ENCODE measurements around the gene STK11. TPM values are rescaled to one million over a fixed set of nuclear protein-coding genes. Genes with fewer than 3 reads are reported as not detected.

Gene STK11
- total and polyA plus RNA-seq, 10 donors = 44.0 to 107 (median 74.5) TPM

DNA sequence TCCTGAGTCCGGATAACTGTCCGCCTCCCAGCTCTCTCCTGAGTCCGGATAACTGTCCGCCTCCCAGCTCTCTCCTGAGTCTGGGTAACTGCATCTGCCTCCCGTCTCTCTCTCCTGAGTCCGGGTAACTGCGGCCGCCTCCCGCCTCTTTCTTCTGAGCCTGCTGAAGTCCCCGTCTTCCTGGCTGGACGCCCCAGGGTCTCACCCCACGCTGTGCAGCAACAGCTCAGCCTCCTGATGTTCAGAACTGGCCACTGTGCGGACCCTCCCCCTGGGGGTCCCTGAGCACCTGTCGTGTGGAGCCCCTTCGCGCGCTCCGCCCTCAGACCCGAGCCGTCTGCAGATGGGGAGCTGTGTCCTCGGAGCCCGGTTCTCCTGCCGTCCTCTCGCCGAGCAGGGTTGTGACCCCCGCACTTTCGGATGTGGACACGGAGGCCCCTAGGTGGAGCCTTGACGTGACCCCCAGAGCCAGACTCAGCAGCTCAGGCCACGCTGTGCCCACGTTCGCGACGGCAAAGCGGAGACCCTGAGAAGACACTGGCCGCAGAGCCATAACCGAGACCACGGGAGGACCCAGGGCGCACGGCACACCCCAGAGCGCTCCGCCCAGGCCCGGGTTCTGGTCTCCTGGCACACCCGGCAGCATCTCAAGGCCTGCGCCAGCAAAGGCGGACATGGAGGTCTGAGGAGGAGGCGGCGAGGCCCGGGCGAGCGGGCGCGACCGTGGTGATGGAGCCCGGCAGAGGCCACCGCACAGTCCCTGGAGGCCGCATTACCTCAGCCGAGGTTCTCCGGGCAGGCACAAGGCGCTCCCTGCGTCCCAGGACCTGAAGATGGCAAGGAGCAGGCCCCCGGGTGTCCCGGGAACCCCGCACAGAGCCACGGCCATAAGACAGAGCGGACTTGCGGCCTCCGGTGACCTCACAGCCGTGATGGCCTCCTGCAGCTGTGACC lies 47.4 kb upstream of the STK11 start:
- peak in 1 of 3 donors; percentile 32 for TF ChIP-seq POLR2AphosphoS5 (IDR thresholded peaks at IDR 0.05)
- TF ChIP-seq, protein P1, sequence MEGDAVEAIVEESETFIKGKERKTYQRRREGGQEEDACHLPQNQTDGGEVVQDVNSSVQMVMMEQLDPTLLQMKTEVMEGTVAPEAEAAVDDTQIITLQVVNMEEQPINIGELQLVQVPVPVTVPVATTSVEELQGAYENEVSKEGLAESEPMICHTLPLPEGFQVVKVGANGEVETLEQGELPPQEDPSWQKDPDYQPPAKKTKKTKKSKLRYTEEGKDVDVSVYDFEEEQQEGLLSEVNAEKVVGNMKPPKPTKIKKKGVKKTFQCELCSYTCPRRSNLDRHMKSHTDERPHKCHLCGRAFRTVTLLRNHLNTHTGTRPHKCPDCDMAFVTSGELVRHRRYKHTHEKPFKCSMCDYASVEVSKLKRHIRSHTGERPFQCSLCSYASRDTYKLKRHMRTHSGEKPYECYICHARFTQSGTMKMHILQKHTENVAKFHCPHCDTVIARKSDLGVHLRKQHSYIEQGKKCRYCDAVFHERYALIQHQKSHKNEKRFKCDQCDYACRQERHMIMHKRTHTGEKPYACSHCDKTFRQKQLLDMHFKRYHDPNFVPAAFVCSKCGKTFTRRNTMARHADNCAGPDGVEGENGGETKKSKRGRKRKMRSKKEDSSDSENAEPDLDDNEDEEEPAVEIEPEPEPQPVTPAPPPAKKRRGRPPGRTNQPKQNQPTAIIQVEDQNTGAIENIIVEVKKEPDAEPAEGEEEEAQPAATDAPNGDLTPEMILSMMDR (IDR thresholded peaks at IDR 0.05 in 8 of 11, conservative IDR thresholded peaks at IDR 0.05 in 3 of 11) = no peak
- Histone ChIP-seq H3K36me3 (peaks cover 0 to 63% (median 20%) of the 10 kb centered on the region in 6 donors), H3K27me3 (replicated peaks in 1 of 7) (no peaks in the 10 kb centered on the region), H3K27ac (peak overlapping the region in 3 of 8 donors; percentile 17 to 95 (median 93)), H3K4me1 (peaks cover 18 to 94% (median 66%) of the 10 kb centered on the region in 6 donors), H3K9me3 (no peaks in the 10 kb centered on the region), H3K4me3 (no peak overlapping the region)
- 90 to 97% (median 95%) methylated on average over 50 to 69 of the region's 69 CpGs for WGBS, 5 donors
- DNase-seq = no peak
- intact Hi-C loops (cut with DNase I; ENCODE audit: low total_unique reads) = no loop called here

DNA sequence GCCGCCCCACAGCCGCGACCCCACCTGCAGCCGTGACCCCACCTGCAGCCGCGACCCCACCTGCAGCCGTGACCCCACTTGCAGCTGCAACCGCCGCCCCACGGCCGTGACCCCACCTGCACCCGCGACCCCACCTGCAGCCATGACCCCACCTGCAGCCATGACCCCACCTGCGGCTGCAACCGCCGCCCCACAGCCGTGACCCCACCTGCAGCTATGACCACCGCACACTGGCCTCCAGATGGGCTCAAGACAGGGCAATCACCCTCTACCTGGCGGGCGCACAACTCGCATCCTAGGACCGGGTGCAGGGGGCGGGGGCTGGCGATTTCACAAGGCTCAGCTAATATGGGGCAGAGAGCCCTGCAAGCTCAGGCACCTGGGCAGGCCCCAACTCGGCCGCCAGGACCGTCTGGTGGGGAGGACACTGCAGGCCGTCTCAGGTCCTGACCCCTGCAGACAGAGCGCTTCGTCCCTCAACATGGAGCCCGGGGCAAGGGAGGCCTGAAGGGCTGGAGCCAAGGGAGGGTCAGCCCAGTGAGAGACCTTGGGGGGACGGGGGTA lies 46.6 kb upstream of the STK11 start:
- H3K36me3 ChIP-seq = peaks cover 0 to 56% (median 14%) of the 10 kb centered on the region in 6 donors
- WGBS, 5 donors = 82 to 93% (median 91%) methylated on average over 24 to 32 of the region's 32 CpGs
- no peaks in the 10 kb centered on the region for H3K27me3 ChIP-seq (replicated peaks in 1 of 7)
- H3K9me3 ChIP-seq = no peaks in the 10 kb centered on the region
- no peak for DNase-seq
- TF ChIP-seq, protein P1 (IDR thresholded peaks at IDR 0.05 in 8 of 11, conservative IDR thresholded peaks at IDR 0.05 in 3 of 11) = no peak
- TF ChIP-seq POLR2AphosphoS5 (IDR thresholded peaks at IDR 0.05) (no peak), POLR2A (IDR thresholded peaks at IDR 0.05) (no peak)
- intact Hi-C loops (cut with DNase I; ENCODE audit: low total_unique reads) = no loop called here
- H3K27ac ChIP-seq = no peak overlapping the region
- H3K4me1 ChIP-seq = peaks cover 26 to 94% (median 69%) of the 10 kb centered on the region in 6 donors
- H3K4me3 ChIP-seq = no peak overlapping the region

DNA sequence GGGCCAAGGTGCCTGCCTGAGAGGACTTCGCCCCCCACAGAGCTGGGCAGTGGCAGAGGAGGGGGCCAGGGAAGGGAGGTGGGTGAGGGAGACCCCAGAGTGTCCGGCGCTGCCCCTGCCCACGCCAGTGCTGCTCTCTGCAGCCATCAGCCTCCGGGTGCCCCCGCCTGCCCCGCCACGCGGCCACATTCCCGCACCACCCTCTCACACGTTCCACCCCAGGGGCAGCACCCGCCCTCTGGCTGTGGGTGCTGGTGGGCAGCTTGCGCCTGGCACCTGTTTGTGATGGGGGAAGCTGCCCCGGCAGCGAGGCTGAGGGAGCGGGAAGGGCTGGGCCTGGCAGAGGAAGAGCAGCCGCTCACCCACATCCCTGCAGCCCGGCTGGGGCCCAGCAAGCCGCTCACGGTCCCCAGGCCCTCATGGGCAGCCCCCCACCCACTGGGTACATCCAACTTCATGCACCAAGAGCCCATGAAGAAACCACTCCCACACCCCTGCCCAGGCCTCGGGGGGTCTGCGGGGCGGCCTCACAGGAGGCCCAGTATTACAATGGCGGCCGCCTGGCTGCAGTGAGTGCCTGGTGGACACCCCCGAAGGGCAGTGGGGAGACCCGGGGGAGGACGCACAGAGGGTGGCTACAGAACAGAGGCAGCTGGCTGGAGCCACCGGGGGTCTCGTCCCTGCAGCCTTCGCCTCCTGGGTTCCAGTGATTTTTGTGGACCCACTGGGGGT lies 45.5 kb upstream of the STK11 start:
- peak overlapping the region in 4 of 8 donors; percentile 8 to 40 (median 27) for H3K27ac ChIP-seq
- no peak for DNase-seq
- H3K9me3 ChIP-seq = no peaks in the 10 kb centered on the region
- 80 to 88% (median 87%) methylated on average over 25 to 31 of the region's 31 CpGs for WGBS, 5 donors
- intact Hi-C loops (cut with DNase I; ENCODE audit: low total_unique reads) = no loop called here
- H3K27me3 ChIP-seq (replicated peaks in 1 of 7) = no peaks in the 10 kb centered on the region
- H3K4me3 ChIP-seq = no peak overlapping the region
- peaks cover 24 to 88% (median 62%) of the 10 kb centered on the region in 6 donors for H3K4me1 ChIP-seq
- peaks cover 0 to 45% (median 9%) of the 10 kb centered on the region in 6 donors for H3K36me3 ChIP-seq
- TF ChIP-seq POLR2A (IDR thresholded peaks at IDR 0.05) = no peak
- peak in 2 of 3 donors; percentile 11 to 69 for TF ChIP-seq POLR2AphosphoS5 (IDR thresholded peaks at IDR 0.05)

DNA sequence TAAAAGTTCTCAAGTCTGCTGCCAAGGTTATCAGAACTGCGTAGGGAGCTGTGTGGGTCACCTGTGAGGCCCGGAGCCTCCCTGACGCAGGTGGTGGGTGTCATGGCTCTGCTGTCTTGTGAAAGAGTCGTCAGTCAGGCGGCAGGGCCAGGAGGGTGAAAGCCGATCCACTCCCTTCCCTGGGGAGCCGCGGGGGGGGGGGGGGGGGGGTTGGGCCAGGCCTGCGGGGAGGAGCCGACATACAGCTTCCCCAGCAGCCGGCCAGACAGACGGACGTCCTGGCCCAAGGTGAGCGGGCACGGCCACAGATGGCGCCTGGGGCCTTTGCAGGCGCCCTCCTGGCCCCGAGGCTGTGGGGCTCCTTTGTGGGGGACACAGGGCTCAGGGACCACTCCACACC lies 43.9 kb upstream of the STK11 start:
- WGBS, 5 donors = 57 to 87% (median 67%) methylated on average over 6 to 18 of the region's 18 CpGs

More for the DNA sequence above, 43.9 kb upstream of the STK11 start:
- Histone ChIP-seq H3K27ac (peak overlapping the region in 4 of 8 donors; percentile 38 to 86 (median 58)), H3K4me1 (peaks cover 17 to 85% (median 54%) of the 10 kb centered on the region in 6 donors), H3K27me3 (replicated peaks in 1 of 7) (no peaks in the 10 kb centered on the region), H3K4me3 (no peak overlapping the region), H3K36me3 (peaks cover 0 to 37% (median 10%) of the 10 kb centered on the region in 6 donors), H3K9me3 (no peaks in the 10 kb centered on the region)
- DNase-seq = no peak
- intact Hi-C loops (cut with DNase I; ENCODE audit: low total_unique reads) = no loop called here
- TF ChIP-seq POLR2A (IDR thresholded peaks at IDR 0.05) (no peak), POLR2AphosphoS5 (IDR thresholded peaks at IDR 0.05) (no peak)
- TF ChIP-seq, protein P1 (IDR thresholded peaks at IDR 0.05 in 8 of 11, conservative IDR thresholded peaks at IDR 0.05 in 3 of 11) = no peak
